ENCODE data around the gene SUN5. TPM values are rescaled to one million over a fixed set of nuclear protein-coding genes. Genes with fewer than 3 reads are reported as not detected.

The SUN5 gene
- total RNA-seq, 1 experiment from 2014 or later: not detected

GRCh38 chr20:33006776-33007375, 2.6 kb upstream of the SUN5 start:
- Histone ChIP-seq H3K36me3 (ENCODE audit: low read depth, low read length) (no peaks in the 10 kb centered on the region), H3K27me3 (ENCODE audit: low read length) (peaks cover 14% of the 10 kb centered on the region), H3K4me3 (ENCODE audit: low read length) (no peak overlapping the region), H3K4me1 (ENCODE audit: insufficient read depth, low read length) (no peaks in the 10 kb centered on the region), H3K9me3 (ENCODE audit: low read length) (no peaks in the 10 kb centered on the region), H4K20me1 (ENCODE audit: low read length) (no peaks in the 10 kb centered on the region), H3K27ac (ENCODE audit: low read length) (no peak overlapping the region), H3F3A (ENCODE audit: low read length, unreplicated experiment) (no peaks in the 10 kb centered on the region), H3K79me2 (ENCODE audit: low read length) (no peaks in the 10 kb centered on the region), H3K4me2 (ENCODE audit: low read length) (no peak overlapping the region), H3K9me2 (replicated peaks; ENCODE audit: low read length) (no peaks in the 10 kb centered on the region), H2AFZ (ENCODE audit: low read length) (no peak overlapping the region), H3K9ac (ENCODE audit: low read length) (no peak overlapping the region)
- no peak for TF ChIP-seq CTCF (conservative IDR thresholded peaks at IDR 0.05; ENCODE audit: low read depth, low read length)
- TF ChIP-seq EZH2 (IDR thresholded peaks at IDR 0.05; ENCODE audit: low read length, unreplicated experiment): no peak
- no peak for TF ChIP-seq EZH2phosphoT487 (IDR thresholded peaks at IDR 0.05; ENCODE audit: borderline replicate concordance, low read length)
- intact Hi-C loops (cut with micrococcal nuclease): no loop called here
- BruUV-seq (replicated peaks): no TSS peak
- ChIA-PET POLR2A (ENCODE audit: unreplicated experiment) (no interaction called here), CTCF (no interaction called here)
- ATAC-seq (no peak), DNase-seq (no peak)

GRCh38 chr20:33005908-33006775, 1.9 kb upstream of the SUN5 start:
- intact Hi-C loops (cut with micrococcal nuclease): loop anchor here (1.0 kb wide), 1 partner anchor 104 kb away; no protein-coding TSS in a partner anchor
- no peaks in the 10 kb centered on the region for H3F3A ChIP-seq (ENCODE audit: low read length, unreplicated experiment)
- CTCF ChIA-PET: interaction anchor here (0.6 kb wide), 1 partner anchor 186 kb away, joined by 4 read pairs; no protein-coding TSS in a partner anchor

More at GRCh38 chr20:33005908-33006775, 1.9 kb upstream of the SUN5 start:
- peaks cover 8% of the 10 kb centered on the region for H3K27me3 ChIP-seq (ENCODE audit: low read length)
- H3K4me2 ChIP-seq (ENCODE audit: low read length): no peak overlapping the region
- no peaks in the 10 kb centered on the region for H3K4me1 ChIP-seq (ENCODE audit: insufficient read depth, low read length)
- no peaks in the 10 kb centered on the region for H3K79me2 ChIP-seq (ENCODE audit: low read length)
- H3K4me3 ChIP-seq (ENCODE audit: low read length): no peak overlapping the region
- DNase-seq (no peak), ATAC-seq (no peak)
- H3K9me3 ChIP-seq (ENCODE audit: low read length): no peaks in the 10 kb centered on the region
- POLR2A ChIA-PET (ENCODE audit: unreplicated experiment): no interaction called here
- H3K27ac ChIP-seq (ENCODE audit: low read length): no peak overlapping the region
- H3K9me2 ChIP-seq (replicated peaks; ENCODE audit: low read length): no peaks in the 10 kb centered on the region
- no peaks in the 10 kb centered on the region for H4K20me1 ChIP-seq (ENCODE audit: low read length)
- H3K36me3 ChIP-seq (ENCODE audit: low read depth, low read length): no peaks in the 10 kb centered on the region
- H3K9ac ChIP-seq (ENCODE audit: low read length): no peak overlapping the region
- no peak overlapping the region for H2AFZ ChIP-seq (ENCODE audit: low read length)
- no TSS peak for BruUV-seq (replicated peaks)
- no peak for TF ChIP-seq EZH2phosphoT487 (IDR thresholded peaks at IDR 0.05; ENCODE audit: borderline replicate concordance, low read length)
- no peak for TF ChIP-seq CTCF (conservative IDR thresholded peaks at IDR 0.05; ENCODE audit: low read depth, low read length)
- no peak for TF ChIP-seq EZH2 (IDR thresholded peaks at IDR 0.05; ENCODE audit: low read length, unreplicated experiment)
